Prostate gland (tissue), 2 donors: ENCODE measurements around the gene ZNF502.

Experiments
- POLR2A ChIP-seq: fragments of 450-650 bp; IDR thresholded peaks from one replicate; pipeline ENCODE4 v1.6.1; 2016; ENCODE audit warnings: antibody characterized with exemption, mild to moderate bottlenecking
- TF ChIP-seq, protein P1 (sequence below), 4 experiments: fragments of 200-600 bp in 2 of 4; fragments of 450-650 bp in 2 of 4; sonication (generic) in 2 of 4; IDR thresholded peaks; 1 replicate in 3 of 4; 2 replicates in 1 of 4; pipeline ENCODE4 v1.5.1; 2016 to 2019; ENCODE audit warnings: antibody characterized with exemption in 4 of 4, mild to moderate bottlenecking in 2 of 4, moderate library complexity in 2 of 4

DNA sequence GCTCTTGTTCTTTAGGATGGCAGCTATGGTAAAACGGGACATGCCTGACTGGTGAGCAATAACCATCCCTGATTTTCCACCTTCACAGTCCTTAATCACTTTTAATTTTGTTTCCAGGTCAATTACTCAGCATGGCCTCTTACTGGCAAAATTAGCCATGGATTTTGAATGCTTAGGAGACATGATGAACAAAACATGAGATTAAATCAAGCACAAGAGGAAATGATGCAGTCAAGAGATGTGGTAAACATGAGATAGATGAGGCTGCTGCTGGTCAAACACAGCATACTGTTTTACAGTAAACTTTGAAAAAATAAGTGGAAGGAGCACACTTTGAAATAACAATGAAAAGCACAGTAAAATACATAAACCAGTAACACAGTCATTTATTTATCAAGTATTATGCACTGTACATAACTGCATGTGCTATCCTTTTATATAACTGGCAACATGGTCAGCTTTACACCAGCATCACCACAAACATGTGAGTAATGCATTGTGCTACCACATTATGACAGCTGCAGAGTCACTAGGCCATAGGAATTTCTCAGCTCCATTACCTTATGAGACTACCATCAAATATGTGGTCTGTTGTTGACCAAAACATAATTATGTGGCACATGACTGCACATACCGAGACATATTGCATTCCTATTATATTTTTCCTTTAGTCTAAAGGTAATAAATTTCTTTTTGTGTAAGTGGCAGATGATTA, 30.1 kb upstream of the ZNF502 start:
- TF ChIP-seq, protein P1, sequence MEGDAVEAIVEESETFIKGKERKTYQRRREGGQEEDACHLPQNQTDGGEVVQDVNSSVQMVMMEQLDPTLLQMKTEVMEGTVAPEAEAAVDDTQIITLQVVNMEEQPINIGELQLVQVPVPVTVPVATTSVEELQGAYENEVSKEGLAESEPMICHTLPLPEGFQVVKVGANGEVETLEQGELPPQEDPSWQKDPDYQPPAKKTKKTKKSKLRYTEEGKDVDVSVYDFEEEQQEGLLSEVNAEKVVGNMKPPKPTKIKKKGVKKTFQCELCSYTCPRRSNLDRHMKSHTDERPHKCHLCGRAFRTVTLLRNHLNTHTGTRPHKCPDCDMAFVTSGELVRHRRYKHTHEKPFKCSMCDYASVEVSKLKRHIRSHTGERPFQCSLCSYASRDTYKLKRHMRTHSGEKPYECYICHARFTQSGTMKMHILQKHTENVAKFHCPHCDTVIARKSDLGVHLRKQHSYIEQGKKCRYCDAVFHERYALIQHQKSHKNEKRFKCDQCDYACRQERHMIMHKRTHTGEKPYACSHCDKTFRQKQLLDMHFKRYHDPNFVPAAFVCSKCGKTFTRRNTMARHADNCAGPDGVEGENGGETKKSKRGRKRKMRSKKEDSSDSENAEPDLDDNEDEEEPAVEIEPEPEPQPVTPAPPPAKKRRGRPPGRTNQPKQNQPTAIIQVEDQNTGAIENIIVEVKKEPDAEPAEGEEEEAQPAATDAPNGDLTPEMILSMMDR (IDR thresholded peaks at IDR 0.05) = no peak
- no peak for TF ChIP-seq POLR2A
